Mesothelial cell of epicardium (in vitro differentiated cells): ENCODE data around the gene APOC4. TPM values are rescaled to one million over a fixed set of nuclear protein-coding genes. Genes with fewer than 3 reads are reported as not detected.
A peak's percentile ranks its signal among the peaks of the same experiment; 100 is the strongest.

Source experiments
- DNase-seq, 2 experiments: peaks; one replicate each; pipeline ENCODE4 v3.0.0; 2021; ENCODE audit warnings: low spot score in 2 of 2; ENCODE audit not compliant: unreplicated experiment in 2 of 2
- H3K27ac Mint-ChIP-seq: 2 replicates; pipeline ENCODE4 v1.8.0; 2021; ENCODE audit warnings: mixed read lengths
- H3K27me3 Mint-ChIP-seq: 2 replicates; pipeline ENCODE4 v1.8.0; 2021; ENCODE audit warnings: low read depth, mixed read lengths
- H3K36me3 Mint-ChIP-seq: 2 replicates; pipeline ENCODE4 v1.8.0; 2021; ENCODE audit warnings: mixed read lengths
- H3K4me1 Mint-ChIP-seq: 2 replicates; pipeline ENCODE4 v1.8.0; 2021; ENCODE audit warnings: mixed read lengths
- H3K4me3 Mint-ChIP-seq: 2 replicates; pipeline ENCODE4 v1.8.0; 2021; ENCODE audit warnings: mild to moderate bottlenecking, moderate library complexity, mixed read lengths
- H3K9me3 Mint-ChIP-seq: 2 replicates; pipeline ENCODE4 v1.8.0; 2021; ENCODE audit warnings: mixed read lengths
- CTCF ChIP-seq: fragments of 200-600 bp; sonication (generic); IDR thresholded peaks from one replicate; pipeline ENCODE4 v1.5.0; 2021; ENCODE audit warnings: antibody characterized with exemption; ENCODE audit not compliant: unreplicated experiment
- total RNA-seq: library from RNA; stranded (reverse); gene quantifications from 3 replicates; pipeline ENCODE4 v1.2.1, GENCODE V29; 2021

The APOC4 gene
- total RNA-seq, 1 donor from 2014 or later: not detected

DNA sequence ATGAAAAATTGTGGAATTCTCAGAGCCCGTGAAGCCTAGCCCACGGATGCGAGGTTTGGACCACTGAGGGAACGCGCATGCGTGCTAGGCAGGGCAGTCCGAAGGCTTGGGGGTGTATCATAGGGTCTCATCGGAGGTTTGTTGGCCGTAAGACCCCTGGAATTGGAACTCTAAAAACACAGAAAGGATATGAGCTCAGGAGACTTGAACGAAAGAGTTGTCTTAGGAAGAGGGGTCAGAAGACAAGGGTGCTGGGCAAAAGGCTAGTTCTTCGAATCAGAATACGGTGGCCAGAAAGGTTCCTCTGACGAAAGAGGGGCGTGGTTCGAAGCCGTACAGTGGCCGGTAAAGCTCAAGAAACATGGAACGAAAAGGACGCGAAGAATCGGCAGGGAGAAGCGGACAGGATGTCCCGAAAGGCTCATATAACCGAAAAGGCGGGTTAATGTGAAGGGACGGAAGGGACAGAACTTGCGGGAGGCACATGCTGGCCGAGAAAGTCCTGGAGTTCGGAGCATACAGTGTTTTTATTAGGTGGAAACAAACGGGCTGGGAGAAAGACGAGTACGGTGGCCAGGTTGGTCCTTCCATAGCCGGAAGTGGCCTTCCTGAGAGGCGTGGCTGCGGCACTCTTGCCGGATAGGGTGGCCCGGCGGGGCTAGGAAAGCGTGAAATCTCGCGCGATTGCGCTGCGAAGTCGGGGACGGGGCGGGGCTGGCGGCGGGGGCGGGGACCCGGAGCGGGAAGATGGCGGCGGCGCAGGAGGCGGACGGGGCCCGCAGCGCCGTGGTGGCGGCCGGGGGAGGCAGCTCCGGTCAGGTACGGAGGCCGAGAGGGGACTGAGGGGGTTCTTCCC is 12.8 kb downstream of the APOC4 start, which contains the start of gene CLPTM1:
CLPTM1 (plus strand) TSS at position 732 of the 856 bp plus-strand sequence; CDS start at position 748, 16 bp downstream.
- no peaks in the 10 kb centered on the region for H3K9me3 Mint-ChIP-seq

GRCh38 chr19:44955505-44956439 is 13.7 kb downstream of the APOC4 start:
- Mint-ChIP-seq H3K9me3 (no peaks in the 10 kb centered on the region), H3K4me1 (peaks cover 24% of the 10 kb centered on the region), H3K36me3 (no peaks in the 10 kb centered on the region), H3K27ac (peak overlapping the region; percentile 88), H3K4me3 (peak overlapping the region; percentile 97), H3K27me3 (no peaks in the 10 kb centered on the region)
- no peak for DNase-seq
- TF ChIP-seq CTCF: no peak

More for the DNA sequence above, 12.8 kb downstream of the APOC4 start, which contains the start of gene CLPTM1:
- H3K4me3 Mint-ChIP-seq: peak within 1 kb of the TSS; percentile 97
- no peaks in the 10 kb centered on the region for H3K27me3 Mint-ChIP-seq
- DNase-seq: peak; percentile 94 to 96
- TF ChIP-seq CTCF: no peak
- H3K27ac Mint-ChIP-seq: peak within 1 kb of the TSS; percentile 99
- H3K36me3 Mint-ChIP-seq: no peaks in the 10 kb centered on the region
- peaks cover 24% of the 10 kb centered on the region for H3K4me1 Mint-ChIP-seq

DNA sequence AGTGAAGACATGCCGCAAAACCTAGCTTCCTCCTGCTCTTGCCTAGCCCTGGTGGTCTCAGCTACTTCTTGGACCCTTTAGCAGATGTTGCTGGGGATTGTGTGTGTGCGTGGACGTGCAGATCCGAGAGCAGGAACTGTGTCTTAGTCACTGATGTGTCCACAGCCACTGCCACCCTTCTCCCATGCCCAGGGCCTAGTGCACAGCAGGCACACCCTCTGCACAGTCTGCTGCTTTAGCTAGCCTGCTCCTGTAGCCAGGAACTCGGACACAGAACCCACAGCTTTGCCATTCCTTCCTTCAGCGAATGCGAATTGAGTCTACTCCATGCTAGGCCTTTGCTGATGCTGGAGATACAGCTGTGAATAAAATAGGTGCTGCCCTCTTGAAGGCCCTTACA is 15.5 kb downstream of the APOC4 start:
- Mint-ChIP-seq H3K4me1 (peaks cover 22% of the 10 kb centered on the region), H3K27me3 (no peaks in the 10 kb centered on the region), H3K9me3 (no peaks in the 10 kb centered on the region), H3K36me3 (peaks cover 8% of the 10 kb centered on the region), H3K27ac (no peak overlapping the region), H3K4me3 (peak overlapping the region; percentile 97)
- TF ChIP-seq CTCF: no peak
- no peak for DNase-seq

DNA sequence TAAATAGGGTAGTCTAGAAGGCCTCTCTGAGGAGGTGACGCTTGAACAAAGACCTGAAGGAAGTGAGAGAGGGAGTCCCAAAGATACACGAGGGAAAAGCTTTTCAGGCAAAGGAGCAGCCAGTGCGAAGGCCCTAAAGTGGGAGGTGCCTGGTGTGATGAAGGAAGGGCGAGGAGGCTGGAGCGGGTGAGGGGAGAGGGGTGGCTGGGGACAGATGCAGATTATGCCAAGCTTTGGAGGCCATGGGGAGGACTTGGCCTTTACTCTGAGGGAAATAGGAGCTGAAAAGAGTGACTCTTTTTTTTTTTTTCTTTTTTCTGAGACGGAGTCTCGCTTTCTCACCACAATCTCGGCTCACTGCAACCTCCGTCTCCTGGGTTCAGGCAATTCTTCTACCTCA is 16.1 kb downstream of the APOC4 start:
- Mint-ChIP-seq H3K27ac (no peak overlapping the region), H3K27me3 (no peaks in the 10 kb centered on the region), H3K4me3 (no peak overlapping the region), H3K9me3 (no peaks in the 10 kb centered on the region), H3K4me1 (peaks cover 22% of the 10 kb centered on the region), H3K36me3 (peaks cover 8% of the 10 kb centered on the region)
- no peak for DNase-seq
- no peak for TF ChIP-seq CTCF

GRCh38 chr19:44959691-44960090 is 17.7 kb downstream of the APOC4 start:
- Mint-ChIP-seq H3K9me3 (no peaks in the 10 kb centered on the region), H3K27ac (no peak overlapping the region), H3K36me3 (peaks cover 11% of the 10 kb centered on the region), H3K4me3 (no peak overlapping the region), H3K4me1 (peaks cover 17% of the 10 kb centered on the region), H3K27me3 (no peaks in the 10 kb centered on the region)
- no peak for TF ChIP-seq CTCF
- DNase-seq: no peak
